ENCODE data around the gene KLHL9.

DNA sequence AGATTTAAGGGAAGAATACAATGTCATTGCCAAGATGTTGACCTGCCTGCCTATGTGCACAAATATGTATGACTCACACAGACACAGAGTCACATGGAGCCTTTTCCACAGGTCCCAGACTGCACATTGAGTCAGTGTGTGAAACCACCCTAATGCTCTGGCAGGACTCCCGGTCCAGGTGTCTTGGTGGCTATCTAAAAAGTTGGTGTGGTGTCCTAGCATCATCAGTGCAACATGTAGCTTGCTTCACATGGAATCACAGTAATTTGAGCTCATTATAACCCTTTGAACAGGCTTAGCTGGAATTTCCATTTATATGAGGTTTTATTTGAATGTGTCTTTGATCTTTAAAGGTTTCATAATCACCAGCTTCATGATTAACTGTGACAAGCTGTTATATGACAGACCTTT, 40.8 kb downstream of the KLHL9 start:
- TF ChIP-seq POLR2A (IDR thresholded peaks at IDR 0.05) = no peak
- TF ChIP-seq, protein P1, sequence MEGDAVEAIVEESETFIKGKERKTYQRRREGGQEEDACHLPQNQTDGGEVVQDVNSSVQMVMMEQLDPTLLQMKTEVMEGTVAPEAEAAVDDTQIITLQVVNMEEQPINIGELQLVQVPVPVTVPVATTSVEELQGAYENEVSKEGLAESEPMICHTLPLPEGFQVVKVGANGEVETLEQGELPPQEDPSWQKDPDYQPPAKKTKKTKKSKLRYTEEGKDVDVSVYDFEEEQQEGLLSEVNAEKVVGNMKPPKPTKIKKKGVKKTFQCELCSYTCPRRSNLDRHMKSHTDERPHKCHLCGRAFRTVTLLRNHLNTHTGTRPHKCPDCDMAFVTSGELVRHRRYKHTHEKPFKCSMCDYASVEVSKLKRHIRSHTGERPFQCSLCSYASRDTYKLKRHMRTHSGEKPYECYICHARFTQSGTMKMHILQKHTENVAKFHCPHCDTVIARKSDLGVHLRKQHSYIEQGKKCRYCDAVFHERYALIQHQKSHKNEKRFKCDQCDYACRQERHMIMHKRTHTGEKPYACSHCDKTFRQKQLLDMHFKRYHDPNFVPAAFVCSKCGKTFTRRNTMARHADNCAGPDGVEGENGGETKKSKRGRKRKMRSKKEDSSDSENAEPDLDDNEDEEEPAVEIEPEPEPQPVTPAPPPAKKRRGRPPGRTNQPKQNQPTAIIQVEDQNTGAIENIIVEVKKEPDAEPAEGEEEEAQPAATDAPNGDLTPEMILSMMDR (IDR thresholded peaks at IDR 0.05) = no peak
- peak; percentile 16 for TF ChIP-seq POLR2AphosphoS5 (IDR thresholded peaks at IDR 0.05)
